Hair follicular keratinocyte (primary cell): ENCODE data around the gene TGFA. TPM values are rescaled to one million over a fixed set of nuclear protein-coding genes. Genes with fewer than 3 reads are reported as not detected.

Source experiments
- total RNA-seq: library from RNA; depleted of rRNA; stranded (reverse); fragments of >200 nt; gene quantifications from 2 replicates; pipeline ENCODE4 v1.2.3, GENCODE V29; 2015

TGFA gene
- total RNA-seq, result 107 and 194 TPM in 2 replicates

DNA sequence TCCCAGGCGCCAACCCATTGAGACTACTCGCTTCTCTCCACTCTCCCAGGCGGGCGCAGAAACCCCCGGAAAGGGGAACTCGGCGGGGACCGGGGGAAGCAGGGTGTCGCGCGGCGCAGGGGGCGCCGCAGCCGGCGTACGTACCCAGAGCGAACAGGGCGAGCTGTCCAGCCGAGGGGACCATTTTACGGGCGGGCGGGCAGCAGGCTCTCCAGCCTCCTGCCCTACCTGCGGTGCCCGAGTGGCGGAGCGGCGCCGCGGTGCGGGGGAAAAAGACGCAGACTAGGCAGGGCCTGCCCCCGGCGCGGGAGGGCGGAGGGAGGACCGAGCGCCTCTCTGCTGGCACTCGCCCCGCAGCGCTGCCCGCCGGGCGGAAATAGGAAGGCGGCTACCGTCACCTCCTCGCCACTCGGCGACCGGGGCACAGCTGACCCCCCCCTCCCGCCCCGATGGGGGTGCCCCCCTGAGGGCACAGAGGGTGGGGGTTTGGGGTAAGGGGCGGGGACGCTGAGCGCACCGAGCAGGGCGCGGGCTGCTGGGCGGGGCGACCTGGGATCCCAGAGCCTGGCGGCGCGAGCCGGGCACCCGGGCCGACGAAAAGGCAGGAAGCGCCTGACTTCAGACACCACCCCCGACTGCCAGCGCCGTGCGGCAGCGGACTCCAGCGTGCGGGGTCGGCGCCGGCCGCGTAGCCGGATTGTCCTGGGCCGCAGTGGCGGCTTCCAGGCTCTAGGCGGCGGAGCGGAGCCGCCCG lies at the start of gene TGFA:
Gene TGFA, minus strand, starts transcription at position 243 of the 754 bp plus-strand sequence. Its CDS starts 59 bp downstream, at position 184.

Other genes starting within 250 kb of the TGFA start
- gene ADD2, start 214.4 kb upstream of the TGFA start, total RNA-seq, result 0.04 and 0.08 TPM in 2 replicates
- not detected in 2 replicates for gene FIGLA, start 236.8 kb upstream of the TGFA start, total RNA-seq